Bronchial epithelial cell (primary cell): ENCODE measurements around the gene DMRT3. TPM values are rescaled to one million over a fixed set of nuclear protein-coding genes. Genes with fewer than 3 reads are reported as not detected.

ENCODE experiments used
- DNase-seq: peaks from one replicate; pipeline ENCODE4 v3.0.0-alpha.2; 2010; ENCODE audit warnings: low read depth
- FAIRE-seq: peaks from 2 replicates; lab custom pipeline; 2011; peaks lifted over from hg19 to GRCh38; lab: Jason Lieb, UNC
- H3K27me3 ChIP-seq: 2 replicates; pipeline ENCODE4 v1.5.1; 2011; ENCODE audit warnings: low read length; ENCODE audit not compliant: control insufficient read depth, insufficient read depth
- H3K36me3 ChIP-seq: 2 replicates; pipeline ENCODE4 v1.5.1; 2011; ENCODE audit warnings: low read length; ENCODE audit not compliant: control insufficient read depth, insufficient read depth
- H3K4me3 ChIP-seq: 2 replicates; pipeline ENCODE4 v1.5.1; 2011; ENCODE audit warnings: mild to moderate bottlenecking, low read depth, low read length, control low read depth
- total RNA-seq: library from RNA; depleted of rRNA; stranded (reverse); fragments of >200 nt; gene quantifications from 2 replicates; pipeline ENCODE4 v1.2.1, GENCODE V29; 2014
- TF ChIP-seq, protein P1 (sequence below): IDR thresholded peaks from 2 replicates; pipeline ENCODE4 v1.5.1; 2011; ENCODE audit warnings: mild to moderate bottlenecking, moderate library complexity, low read length, control low read depth, inconsistent platforms; ENCODE audit not compliant: insufficient read depth, severe bottlenecking

The DMRT3 gene
- total RNA-seq, 1 donor from 2014 or later: not detected

DNA sequence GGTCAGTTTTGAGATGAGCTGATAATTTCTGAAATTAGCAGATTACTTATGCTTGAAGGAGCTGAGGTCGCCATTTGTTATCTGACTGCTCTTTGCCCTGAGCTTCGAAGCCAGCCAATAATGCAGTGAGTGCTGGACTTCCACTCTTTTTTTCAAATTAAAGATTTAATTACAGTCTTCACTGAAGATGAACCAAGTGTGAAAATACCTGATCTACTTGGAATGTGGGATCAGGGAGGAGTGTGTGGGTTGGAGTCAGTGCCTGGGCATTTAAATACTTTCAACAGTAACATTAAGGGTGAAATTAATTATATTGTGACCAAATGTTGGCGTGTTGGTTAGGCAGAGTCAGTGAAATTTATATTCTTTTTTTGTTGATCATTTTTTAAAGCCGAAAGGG, 23.9 kb upstream of the DMRT3 start:
- Histone ChIP-seq H3K36me3 (no peaks in the 10 kb centered on the region), H3K27me3 (peaks cover 5% of the 10 kb centered on the region), H3K4me3 (no peak overlapping the region)
- FAIRE-seq (no peak), DNase-seq (no peak)
- TF ChIP-seq, protein P1, sequence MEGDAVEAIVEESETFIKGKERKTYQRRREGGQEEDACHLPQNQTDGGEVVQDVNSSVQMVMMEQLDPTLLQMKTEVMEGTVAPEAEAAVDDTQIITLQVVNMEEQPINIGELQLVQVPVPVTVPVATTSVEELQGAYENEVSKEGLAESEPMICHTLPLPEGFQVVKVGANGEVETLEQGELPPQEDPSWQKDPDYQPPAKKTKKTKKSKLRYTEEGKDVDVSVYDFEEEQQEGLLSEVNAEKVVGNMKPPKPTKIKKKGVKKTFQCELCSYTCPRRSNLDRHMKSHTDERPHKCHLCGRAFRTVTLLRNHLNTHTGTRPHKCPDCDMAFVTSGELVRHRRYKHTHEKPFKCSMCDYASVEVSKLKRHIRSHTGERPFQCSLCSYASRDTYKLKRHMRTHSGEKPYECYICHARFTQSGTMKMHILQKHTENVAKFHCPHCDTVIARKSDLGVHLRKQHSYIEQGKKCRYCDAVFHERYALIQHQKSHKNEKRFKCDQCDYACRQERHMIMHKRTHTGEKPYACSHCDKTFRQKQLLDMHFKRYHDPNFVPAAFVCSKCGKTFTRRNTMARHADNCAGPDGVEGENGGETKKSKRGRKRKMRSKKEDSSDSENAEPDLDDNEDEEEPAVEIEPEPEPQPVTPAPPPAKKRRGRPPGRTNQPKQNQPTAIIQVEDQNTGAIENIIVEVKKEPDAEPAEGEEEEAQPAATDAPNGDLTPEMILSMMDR: no peak

DNA sequence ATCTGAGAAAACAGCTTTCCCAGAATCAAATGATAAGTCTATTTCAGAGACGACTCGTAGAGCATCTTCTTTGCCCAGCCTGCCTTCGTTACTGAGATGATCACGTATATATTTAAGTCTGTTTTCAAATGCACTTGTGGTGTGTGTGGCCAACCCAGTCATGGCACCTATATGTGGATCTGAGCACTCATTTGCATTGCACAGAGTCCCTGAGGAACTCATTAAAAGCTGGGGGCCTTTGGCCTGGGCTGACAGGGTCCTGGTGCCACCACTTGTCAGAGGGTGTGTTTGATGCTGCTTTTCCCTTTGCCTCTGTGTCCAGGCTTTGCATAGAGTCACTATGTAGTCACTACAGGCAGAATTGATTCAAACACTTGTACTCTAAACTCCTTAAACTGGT, 17.4 kb upstream of the DMRT3 start:
- Histone ChIP-seq H3K27me3 (peaks cover 1% of the 10 kb centered on the region), H3K4me3 (no peak overlapping the region), H3K36me3 (no peaks in the 10 kb centered on the region)
- TF ChIP-seq, protein P1: no peak
- DNase-seq: no peak
- no peak for FAIRE-seq

DNA sequence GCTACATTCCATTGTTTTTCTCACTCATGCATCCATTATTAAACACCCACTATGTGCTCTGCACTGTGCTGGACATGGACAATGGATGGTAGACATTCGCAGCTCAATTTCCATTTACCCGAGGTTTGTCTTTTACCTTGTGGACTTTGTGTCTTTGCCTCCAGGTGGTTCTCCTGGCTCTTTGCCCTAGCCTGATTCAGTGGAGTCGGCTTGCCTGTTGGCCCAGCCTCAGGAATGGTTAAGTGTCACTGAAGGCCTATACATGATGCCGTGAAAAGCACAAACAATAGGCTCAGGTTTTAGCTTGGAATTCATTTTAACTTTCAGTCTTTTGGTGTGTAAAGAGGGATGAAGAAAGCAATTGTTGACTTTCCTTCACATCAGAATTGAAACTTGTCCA, 16.5 kb upstream of the DMRT3 start:
- H3K4me3 ChIP-seq: no peak overlapping the region
- TF ChIP-seq, protein P1: no peak
- H3K27me3 ChIP-seq: no peaks in the 10 kb centered on the region
- no peaks in the 10 kb centered on the region for H3K36me3 ChIP-seq
- DNase-seq: peak; percentile 74
- FAIRE-seq: peak; percentile 66

DNA sequence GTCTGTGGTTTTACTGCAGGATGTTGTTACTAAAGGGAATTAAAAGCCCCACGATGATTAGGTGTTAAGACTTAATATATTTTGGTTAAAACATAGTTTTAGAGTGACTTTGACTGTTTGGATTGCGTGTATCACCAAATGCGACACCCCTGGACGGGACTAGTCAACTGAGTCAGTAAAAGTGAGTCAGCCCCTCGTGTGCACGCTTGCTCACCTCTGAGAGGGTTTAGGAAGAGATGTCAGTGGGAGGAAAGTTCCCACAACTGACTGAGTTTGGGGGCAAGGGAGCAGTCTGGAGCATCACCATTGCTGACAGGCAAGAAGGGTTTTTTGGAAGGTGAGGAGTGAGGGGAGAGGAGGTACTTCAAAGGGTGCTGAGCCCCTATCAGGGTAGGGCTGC, 14.4 kb upstream of the DMRT3 start:
- peak; percentile 93 for DNase-seq
- Histone ChIP-seq H3K36me3 (no peaks in the 10 kb centered on the region), H3K27me3 (no peaks in the 10 kb centered on the region), H3K4me3 (no peak overlapping the region)
- TF ChIP-seq, protein P1: no peak
- FAIRE-seq: no peak

DNA sequence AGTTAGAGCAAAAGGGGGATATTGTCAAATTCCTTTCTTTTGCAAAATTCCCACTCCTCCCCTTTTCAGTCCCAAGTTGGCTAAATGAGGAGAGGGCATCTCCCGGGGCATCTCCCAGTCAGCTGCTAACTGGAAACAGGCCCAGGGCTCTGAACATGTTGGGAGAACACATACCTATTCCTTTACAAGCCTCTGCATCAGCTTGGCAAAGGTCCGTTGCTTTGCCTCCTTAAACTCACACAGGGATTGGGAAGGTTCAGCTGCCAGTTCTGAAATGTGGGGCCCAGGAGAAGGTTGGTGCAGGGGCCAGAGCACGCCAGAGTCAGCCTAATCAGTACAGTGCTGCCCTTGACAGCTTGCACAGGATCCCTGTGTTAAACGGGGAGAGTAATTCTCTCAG, 11.0 kb upstream of the DMRT3 start:
- Histone ChIP-seq H3K4me3 (no peak overlapping the region), H3K27me3 (peaks cover 3% of the 10 kb centered on the region), H3K36me3 (no peaks in the 10 kb centered on the region)
- FAIRE-seq: no peak
- TF ChIP-seq, protein P1: no peak
- no peak for DNase-seq

DNA sequence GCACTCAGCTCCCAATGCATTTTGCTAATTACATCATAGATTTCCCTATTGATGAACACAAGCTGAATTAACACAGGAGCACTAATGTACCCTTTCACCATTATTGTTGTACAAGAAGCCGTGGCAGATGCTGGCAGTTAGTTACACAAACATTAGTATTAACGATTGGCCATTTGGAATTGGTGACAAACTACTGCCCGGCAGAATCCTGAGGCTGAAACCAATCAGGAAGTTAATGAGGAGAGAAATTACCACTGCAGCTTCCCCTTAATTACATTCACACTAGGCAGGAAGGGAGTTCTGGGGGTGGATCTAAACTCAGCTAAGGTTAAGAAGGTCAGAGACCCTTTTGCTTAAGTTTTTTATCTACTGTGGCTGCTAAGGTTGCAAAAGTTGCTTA, 9.6 kb upstream of the DMRT3 start:
- H3K27me3 ChIP-seq: peaks cover 3% of the 10 kb centered on the region
- no peak overlapping the region for H3K4me3 ChIP-seq
- H3K36me3 ChIP-seq: no peaks in the 10 kb centered on the region
- DNase-seq (no peak), FAIRE-seq (no peak)
- TF ChIP-seq, protein P1: no peak
